HG03571 (cell line): ENCODE data around the gene FAM120B.

Experiments
- ATAC-seq: cut with Tn5 transposase; IDR thresholded peaks from one replicate; pipeline ENCODE4 v1.9.1; 2021; ENCODE audit not compliant: unreplicated experiment

The FAM120B gene

GRCh38 chr6:170439366-170440361 lies 133.1 kb downstream of the FAM120B start:
- no peak for ATAC-seq

- ATAC-seq: no peak
Observed at GRCh38 chr6:170440437-170440836, 133.9 kb downstream of the FAM120B start.

GRCh38 chr6:170441316-170441715 lies 134.8 kb downstream of the FAM120B start:
- ATAC-seq: no peak

- no peak for ATAC-seq
Observed at GRCh38 chr6:170442596-170442995, 136.0 kb downstream of the FAM120B start.

- no peak for ATAC-seq
Observed at GRCh38 chr6:170443151-170443662, 136.6 kb downstream of the FAM120B start.

GRCh38 chr6:170444056-170444591 lies 137.6 kb downstream of the FAM120B start:
- ATAC-seq: no peak

- no peak for ATAC-seq
Observed at GRCh38 chr6:170444811-170445211, 138.3 kb downstream of the FAM120B start.

- ATAC-seq: no peak
Observed at GRCh38 chr6:170445487-170445886, 138.9 kb downstream of the FAM120B start.

GRCh38 chr6:170445971-170446370 lies 139.4 kb downstream of the FAM120B start:
- ATAC-seq: no peak

DNA sequence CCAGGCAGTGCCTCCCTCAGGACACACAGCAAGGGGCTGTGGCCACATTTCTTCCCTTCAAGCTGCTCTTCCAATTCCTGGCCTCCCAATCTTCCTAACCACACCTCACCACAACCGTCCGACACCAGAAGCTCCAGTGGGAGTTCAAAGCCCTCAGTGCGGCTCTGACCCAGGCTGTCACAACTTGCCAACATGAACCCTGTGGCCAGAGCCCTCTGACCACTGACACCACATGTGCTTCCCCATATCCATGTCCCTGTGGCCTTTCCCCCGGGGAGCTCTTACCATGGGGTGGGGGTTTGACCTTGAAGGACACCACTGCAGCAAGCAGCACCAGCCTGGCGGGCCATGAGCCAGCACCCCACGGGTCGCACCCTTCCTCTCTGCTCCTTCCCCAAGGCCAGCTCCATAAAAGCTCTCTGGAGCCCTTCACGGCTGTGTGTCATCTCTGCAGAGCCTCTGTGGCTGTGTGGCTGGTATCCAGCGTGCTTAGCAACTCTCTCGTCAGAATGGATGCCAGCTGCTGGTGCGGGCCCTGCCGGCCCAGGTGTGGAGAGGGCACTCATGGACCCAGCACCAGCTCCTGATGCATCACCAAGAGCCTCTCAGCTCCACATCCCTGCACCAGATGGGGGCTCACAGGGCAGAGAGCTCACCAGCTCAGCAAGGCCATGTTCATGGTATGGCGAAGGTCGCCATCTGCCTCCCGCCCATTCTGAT lies 140.4 kb downstream of the FAM120B start:
- ATAC-seq: no peak

GRCh38 chr6:170447561-170447930 lies 141.0 kb downstream of the FAM120B start:
- ATAC-seq: no peak

GRCh38 chr6:170448317-170448716 lies 141.8 kb downstream of the FAM120B start:
- no peak for ATAC-seq

DNA sequence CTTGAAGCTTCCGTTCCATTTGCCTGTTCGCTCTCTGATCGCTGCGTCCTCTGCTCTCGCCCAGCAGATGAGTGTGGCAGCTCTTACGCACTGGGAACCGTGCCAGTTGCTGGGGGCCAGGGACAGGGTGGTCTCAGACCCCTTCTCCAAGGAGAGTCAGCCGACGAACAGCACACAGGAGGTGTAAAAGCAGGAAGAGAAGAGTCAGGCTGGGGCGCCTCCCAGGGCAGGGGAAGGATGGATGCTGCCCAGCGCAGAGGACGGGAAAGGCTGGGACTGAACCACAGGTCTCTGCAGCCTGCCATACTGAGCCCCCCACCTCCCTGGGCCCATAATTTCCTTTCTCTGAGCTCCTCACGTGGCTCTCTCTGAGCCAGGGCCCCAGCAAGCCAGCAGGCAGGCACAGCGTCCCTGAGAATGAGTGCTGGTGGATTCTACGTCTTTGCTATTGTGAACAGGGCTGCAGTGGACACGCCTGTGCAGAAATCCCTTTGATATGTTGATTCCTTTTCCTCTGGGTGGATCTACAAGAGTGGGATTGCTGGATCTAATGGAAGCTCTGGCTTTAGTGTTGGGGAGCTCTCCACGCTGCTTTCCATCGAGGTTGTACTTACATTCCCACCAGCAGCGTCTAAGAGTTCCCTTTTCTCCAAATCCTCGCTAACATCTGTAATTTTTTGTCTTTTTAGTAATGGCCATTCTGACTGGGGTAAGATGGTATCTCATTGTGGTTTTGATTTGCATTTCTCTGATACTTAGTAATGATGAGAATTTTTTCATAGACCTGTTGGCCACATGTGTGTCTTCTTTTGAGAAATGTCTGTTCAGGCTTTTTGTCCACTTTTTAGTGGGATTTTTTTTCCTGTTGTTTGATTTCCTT lies 142.4 kb downstream of the FAM120B start:
- ATAC-seq: no peak

GRCh38 chr6:170449835-170450753 lies 143.5 kb downstream of the FAM120B start:
- ATAC-seq: no peak

DNA sequence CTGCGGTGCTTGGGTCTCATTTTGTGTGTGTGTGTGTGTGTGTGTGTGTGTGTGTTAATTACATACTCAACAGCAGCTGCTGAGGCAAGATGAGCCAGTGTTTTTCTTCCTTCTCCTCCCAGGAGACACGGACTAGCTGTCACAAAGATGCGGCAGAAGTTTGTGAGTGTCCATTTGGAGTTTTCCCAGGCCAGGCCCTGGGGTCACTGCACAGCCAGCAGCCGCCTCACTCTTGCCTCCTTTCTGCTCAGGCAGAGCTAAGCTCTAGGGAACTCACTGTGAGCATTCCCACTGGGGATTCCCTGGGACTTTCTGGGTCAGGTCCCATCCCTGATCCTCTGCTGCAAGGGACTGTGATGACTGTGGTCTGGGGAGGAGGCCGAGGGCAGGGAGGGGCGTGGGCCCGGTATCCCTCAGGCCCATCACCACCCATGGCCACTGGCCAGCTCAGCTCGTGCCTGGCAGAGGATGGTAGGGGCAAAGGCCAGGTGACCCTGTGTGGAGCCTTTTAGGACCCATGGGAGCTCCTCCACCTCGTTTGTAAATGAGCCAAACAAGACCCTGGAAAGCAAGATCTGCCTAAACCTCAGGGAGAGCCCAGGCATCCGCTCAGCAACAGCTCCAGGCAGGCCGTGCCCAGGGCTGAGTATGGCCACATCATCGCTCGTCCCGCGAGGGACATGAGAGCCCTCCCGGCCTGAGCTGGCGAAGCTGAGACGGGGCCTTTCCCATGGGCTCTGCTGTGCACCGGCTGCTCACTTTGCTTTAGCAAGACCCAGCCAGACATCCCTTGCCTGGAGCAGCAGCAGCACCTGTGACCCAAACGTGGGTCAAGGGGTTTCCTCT lies 144.6 kb downstream of the FAM120B start:
- ATAC-seq: no peak

- no peak for ATAC-seq
Observed at GRCh38 chr6:170451762-170452651, 145.4 kb downstream of the FAM120B start.

GRCh38 chr6:170452767-170453545 lies 146.4 kb downstream of the FAM120B start:
- ATAC-seq: no peak
